Brain microvascular endothelial cell (primary cell): ENCODE results near the gene WNT5A.

Experiments
- DNase-seq: peaks from one replicate; pipeline ENCODE4 v3.0.0-alpha.2; 2020
- H3K27ac ChIP-seq: fragments of 250-450 bp; sonication (Bioruptor Pico); 2 replicates; pipeline ENCODE4 v1.5.1; 2020; ENCODE audit warnings: mild to moderate bottlenecking, moderate library complexity
- H3K27me3 ChIP-seq: fragments of 250-450 bp; sonication (Bioruptor Pico); replicated peaks from 2 replicates; pipeline ENCODE4 v1.5.1; 2020; ENCODE audit warnings: mild to moderate bottlenecking
- H3K36me3 ChIP-seq: fragments of 250-450 bp; sonication (Bioruptor Pico); replicated peaks from 2 replicates; pipeline ENCODE4 v1.5.1; 2020; ENCODE audit warnings: mild to moderate bottlenecking
- H3K4me3 ChIP-seq: 2 replicates; pipeline ENCODE4 v1.5.1; 2011; ENCODE audit warnings: low read depth, mild to moderate bottlenecking, control low read depth, low read length, moderate library complexity
- in situ Hi-C: cut with HindIII; loops from 2 replicates; pipeline ENCODE4 v1.10.0; 2017; ENCODE audit warnings: low sequenced_read_pairs, low pct_ligation_motif_present
- TF ChIP-seq, protein P1 (sequence below): IDR thresholded peaks from 2 replicates; pipeline ENCODE4 v1.5.1; 2011; ENCODE audit warnings: low read depth, mild to moderate bottlenecking, moderate library complexity, low read length, control low read depth, inconsistent platforms; ENCODE audit errors: missing control alignments

Gene WNT5A

GRCh38 chr3:55453886-55454496 is 33.1 kb downstream of the WNT5A start:
- Histone ChIP-seq H3K27me3 (no peaks in the 10 kb centered on the region), H3K36me3 (no peaks in the 10 kb centered on the region), H3K4me3 (no peak overlapping the region), H3K27ac (no peak overlapping the region)
- DNase-seq, result no peak
- TF ChIP-seq, protein P1, sequence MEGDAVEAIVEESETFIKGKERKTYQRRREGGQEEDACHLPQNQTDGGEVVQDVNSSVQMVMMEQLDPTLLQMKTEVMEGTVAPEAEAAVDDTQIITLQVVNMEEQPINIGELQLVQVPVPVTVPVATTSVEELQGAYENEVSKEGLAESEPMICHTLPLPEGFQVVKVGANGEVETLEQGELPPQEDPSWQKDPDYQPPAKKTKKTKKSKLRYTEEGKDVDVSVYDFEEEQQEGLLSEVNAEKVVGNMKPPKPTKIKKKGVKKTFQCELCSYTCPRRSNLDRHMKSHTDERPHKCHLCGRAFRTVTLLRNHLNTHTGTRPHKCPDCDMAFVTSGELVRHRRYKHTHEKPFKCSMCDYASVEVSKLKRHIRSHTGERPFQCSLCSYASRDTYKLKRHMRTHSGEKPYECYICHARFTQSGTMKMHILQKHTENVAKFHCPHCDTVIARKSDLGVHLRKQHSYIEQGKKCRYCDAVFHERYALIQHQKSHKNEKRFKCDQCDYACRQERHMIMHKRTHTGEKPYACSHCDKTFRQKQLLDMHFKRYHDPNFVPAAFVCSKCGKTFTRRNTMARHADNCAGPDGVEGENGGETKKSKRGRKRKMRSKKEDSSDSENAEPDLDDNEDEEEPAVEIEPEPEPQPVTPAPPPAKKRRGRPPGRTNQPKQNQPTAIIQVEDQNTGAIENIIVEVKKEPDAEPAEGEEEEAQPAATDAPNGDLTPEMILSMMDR, result no peak
- in situ Hi-C loops, result no loop called here

- no peak for DNase-seq
- in situ Hi-C loops, result no loop called here
- Histone ChIP-seq H3K4me3 (no peak overlapping the region), H3K27ac (no peak overlapping the region), H3K27me3 (no peaks in the 10 kb centered on the region), H3K36me3 (no peaks in the 10 kb centered on the region)
- TF ChIP-seq, protein P1, result no peak
Observed at GRCh38 chr3:55452886-55453285, 34.2 kb downstream of the WNT5A start.

GRCh38 chr3:55449527-55449926 is 37.6 kb downstream of the WNT5A start:
- Histone ChIP-seq H3K36me3 (no peaks in the 10 kb centered on the region), H3K27me3 (no peaks in the 10 kb centered on the region), H3K27ac (no peak overlapping the region), H3K4me3 (no peak overlapping the region)
- no peak for DNase-seq
- in situ Hi-C loops, result no loop called here
- TF ChIP-seq, protein P1, result no peak

- H3K4me3 ChIP-seq, result no peak overlapping the region
- no peaks in the 10 kb centered on the region for H3K27me3 ChIP-seq
- no peaks in the 10 kb centered on the region for H3K36me3 ChIP-seq
- in situ Hi-C loops, result no loop called here
- H3K27ac ChIP-seq, result no peak overlapping the region
- no peak for DNase-seq
- TF ChIP-seq, protein P1, result no peak
Observed at GRCh38 chr3:55446850-55447249, 40.3 kb downstream of the WNT5A start.

GRCh38 chr3:55445551-55445950 is 41.6 kb downstream of the WNT5A start:
- no peak overlapping the region for H3K4me3 ChIP-seq
- H3K27me3 ChIP-seq, result no peaks in the 10 kb centered on the region
- H3K27ac ChIP-seq, result no peak overlapping the region
- in situ Hi-C loops, result no loop called here
- TF ChIP-seq, protein P1, result no peak
- no peaks in the 10 kb centered on the region for H3K36me3 ChIP-seq
- no peak for DNase-seq

DNA sequence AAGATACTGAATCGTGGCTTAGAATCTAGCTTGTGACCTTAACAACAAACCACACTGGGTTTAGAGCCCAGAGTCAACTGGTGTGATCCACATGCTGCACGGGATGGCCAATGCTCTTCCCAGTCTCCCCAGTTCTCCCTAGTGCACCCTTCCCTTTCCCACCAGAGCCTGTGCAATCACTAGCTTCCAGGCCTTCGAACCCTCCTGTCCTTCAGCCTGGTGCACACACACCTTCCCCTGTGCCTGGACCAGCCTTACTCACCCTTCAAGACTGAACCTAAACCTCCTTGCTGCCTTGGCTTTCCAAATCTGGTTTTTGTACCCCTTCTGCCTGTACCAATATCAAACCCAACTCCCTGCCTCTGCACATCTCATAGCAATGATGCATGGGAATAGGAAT is 43.8 kb downstream of the WNT5A start:
- no peak for DNase-seq
- H3K27me3 ChIP-seq, result no peaks in the 10 kb centered on the region
- in situ Hi-C loops, result no loop called here
- H3K36me3 ChIP-seq, result no peaks in the 10 kb centered on the region
- TF ChIP-seq, protein P1, result no peak
- no peak overlapping the region for H3K27ac ChIP-seq
- H3K4me3 ChIP-seq, result no peak overlapping the region
